ENCODE results near the gene CHRNG.

CHRNG gene

GRCh38 chr2:232584238-232584637, 44.7 kb downstream of the CHRNG start:
- no peak for DNase-seq

- no peak for DNase-seq
These were observed 47.5 kb downstream of the CHRNG start for GRCh38 chr2:232586943-232587505.

GRCh38 chr2:232587512-232587911, 48.0 kb downstream of the CHRNG start:
- DNase-seq: no peak

GRCh38 chr2:232588031-232588430, 48.5 kb downstream of the CHRNG start:
- DNase-seq: no peak

- DNase-seq: no peak
These were observed 49.4 kb downstream of the CHRNG start for GRCh38 chr2:232588680-232589585.

GRCh38 chr2:232592772-232593395, 53.4 kb downstream of the CHRNG start:
- no peak for DNase-seq

GRCh38 chr2:232593982-232594381, 54.5 kb downstream of the CHRNG start:
- no peak for DNase-seq
